SK-N-SH (cell line): Measurements from ENCODE around the gene SPATA21. TPM values are rescaled to one million over a fixed set of nuclear protein-coding genes. Genes with fewer than 3 reads are reported as not detected.

Experiments
- CTCF ChIA-PET: fragments of 300-600, 350-600 bp; formaldehyde crosslinking; extraction: SDS; loops from one replicate; lab custom pipeline; 2021; lab: Yijun Ruan, JAX
- POLR2A ChIA-PET: fragments of 350-600 bp; sonication (Branson Sonifier 250); formaldehyde crosslinking; extraction: SDS; loops from one replicate; lab custom pipeline; 2020; ENCODE audit warnings: antibody characterized with exemption, inconsistent platforms; lab: Yijun Ruan, JAX
- DNase-seq: peaks from one replicate; pipeline ENCODE4 v3.0.0; 2012
- H2AFZ ChIP-seq: fragments of 200-600 bp; sonication (generic); 2 replicates; pipeline ENCODE4 v1.8.1; 2016; ENCODE audit warnings: antibody characterized with exemption, mild to moderate bottlenecking, low read depth
- H3F3A ChIP-seq: fragments of 200-600 bp; sonication (generic); replicated peaks from 2 replicates; pipeline ENCODE3; 2016; ENCODE audit warnings: antibody characterized with exemption, mild to moderate bottlenecking; ENCODE audit not compliant: insufficient read depth
- H3K27ac ChIP-seq, 2 experiments: fragments of 200-500 bp in 1 of 2; fragments of 200-600 bp in 1 of 2; sonication (Bioruptor generic) in 1 of 2; sonication (generic), shearing (Covaris generic) in 1 of 2; 2 replicates each; pipeline versions ENCODE4 v1.5.1 to v1.6.1; 2014 to 2016; ENCODE audit warnings: low read depth in 2 of 2, inconsistent platforms in 1 of 2, low read length in 1 of 2, mild to moderate bottlenecking in 1 of 2, mixed read lengths in 1 of 2
- H3K27me3 ChIP-seq: fragments of 200-600 bp; sonication (generic), shearing (Covaris generic); 2 replicates; pipeline ENCODE4 v1.6.1; 2016; ENCODE audit warnings: mixed run types; ENCODE audit not compliant: insufficient read depth
- H3K36me3 ChIP-seq, 2 experiments: fragments of 200-500 bp in 1 of 2; fragments of 200-600 bp in 1 of 2; sonication (Bioruptor generic) in 1 of 2; sonication (generic) in 1 of 2; replicated peaks in 1 of 2; 2 replicates each; pipeline versions ENCODE3 to v1.5.1; 2014 to 2016; ENCODE audit warnings: low read length in 1 of 2, mild to moderate bottlenecking in 1 of 2; ENCODE audit not compliant: insufficient read depth in 2 of 2, control insufficient read depth in 1 of 2
- H3K4me1 ChIP-seq, 2 experiments: fragments of 200-500 bp in 1 of 2; fragments of 200-600 bp in 1 of 2; sonication (Bioruptor generic) in 1 of 2; sonication (generic), shearing (Covaris generic) in 1 of 2; 2 replicates each; pipeline versions ENCODE4 v1.5.1 to v1.6.1; 2014 to 2016; ENCODE audit warnings: low read depth in 1 of 2, low read length in 1 of 2, mixed run types in 1 of 2; ENCODE audit not compliant: insufficient read depth in 2 of 2, control insufficient read depth in 1 of 2
- H3K4me2 ChIP-seq: fragments of 200-600 bp; sonication (generic), shearing (Covaris generic); 2 replicates; pipeline ENCODE4 v1.6.1; 2017; ENCODE audit warnings: mixed run types
- H3K4me3 ChIP-seq, 2 experiments: fragments of 200-500 bp in 1 of 2; fragments of 200-600 bp in 1 of 2; sonication (Bioruptor generic) in 1 of 2; sonication (generic), shearing (Covaris generic) in 1 of 2; 2 replicates each; pipeline versions ENCODE4 v1.5.1 to v1.8.1; 2014 to 2016; ENCODE audit warnings: low read depth in 2 of 2, inconsistent platforms in 1 of 2, low read length in 1 of 2, mild to moderate bottlenecking in 1 of 2, mixed read lengths in 1 of 2, moderate library complexity in 1 of 2
- H3K79me2 ChIP-seq: fragments of 200-600 bp; sonication (generic); 2 replicates; pipeline ENCODE4 v1.8.1; 2017; ENCODE audit warnings: mild to moderate bottlenecking; ENCODE audit not compliant: insufficient read depth
- H3K9ac ChIP-seq: fragments of 200-600 bp; sonication (generic); 2 replicates; pipeline ENCODE4 v1.6.1; 2017; ENCODE audit warnings: mixed run types
- H3K9me2 ChIP-seq: fragments of 200-600 bp; sonication (generic); 2 replicates; pipeline ENCODE4 v1.6.1; 2017; ENCODE audit warnings: mixed run types
- H3K9me3 ChIP-seq: fragments of 200-600 bp; sonication (generic); 2 replicates; pipeline ENCODE4 v1.6.1; 2017; ENCODE audit warnings: mixed run types, mild to moderate bottlenecking, moderate library complexity
- H4K20me1 ChIP-seq: fragments of 200-600 bp; sonication (generic); 2 replicates; pipeline ENCODE4 v1.6.1; 2017; ENCODE audit warnings: mild to moderate bottlenecking, mixed run types; ENCODE audit not compliant: insufficient read depth
- CHD2 ChIP-seq: fragments of 150-350 bp; IDR thresholded peaks from 2 replicates; pipeline ENCODE4 v1.6.1; 2018; ENCODE audit warnings: low read length; ENCODE audit not compliant: partially characterized antibody
- ELF1 ChIP-seq: IDR thresholded peaks from 2 replicates; pipeline ENCODE4 v1.4.0; 2012
- EP300 ChIP-seq, 2 experiments: IDR thresholded peaks; 2 replicates each; pipeline versions ENCODE4 v1.4.0 to v1.6.1; 2012; ENCODE audit warnings: borderline replicate concordance in 1 of 2, low read depth in 1 of 2, low read length in 1 of 2
- FOSL2 ChIP-seq: IDR thresholded peaks from 2 replicates; pipeline ENCODE4 v1.4.0; 2012; ENCODE audit warnings: low read depth, mild to moderate bottlenecking, moderate library complexity, borderline replicate concordance
- FOXJ3 ChIP-seq: sonication (generic); formaldehyde crosslinking; IDR thresholded peaks from 2 replicates; pipeline ENCODE4 v1.5.1; 2020; ENCODE audit warnings: mild to moderate bottlenecking, missing genetic modification reagents
- FOXM1 ChIP-seq: IDR thresholded peaks from 2 replicates; pipeline ENCODE4 v1.4.0; 2012; ENCODE audit warnings: low read depth, mild to moderate bottlenecking
- GATA2 ChIP-seq: sonication (generic); formaldehyde crosslinking; IDR thresholded peaks from 2 replicates; pipeline ENCODE4 v1.5.0; 2020; ENCODE audit warnings: mild to moderate bottlenecking, missing genetic modification reagents
- IRF3 ChIP-seq: fragments of 150-350 bp; IDR thresholded peaks from 2 replicates; pipeline ENCODE4 v1.6.1; 2016; ENCODE audit warnings: mild to moderate bottlenecking, low read depth, low read length
- JUND ChIP-seq: IDR thresholded peaks from 2 replicates; pipeline ENCODE4 v1.4.0; 2012
- MAX ChIP-seq: IDR thresholded peaks from 2 replicates; pipeline ENCODE4 v1.4.0; 2012; ENCODE audit warnings: low read depth
- NRF1 ChIP-seq: IDR thresholded peaks from 2 replicates; pipeline ENCODE4 v1.6.1; 2012; ENCODE audit warnings: low read depth, mild to moderate bottlenecking, low read length
- PBX3 ChIP-seq: IDR thresholded peaks from 2 replicates; pipeline ENCODE4; 2012
- POLR2AphosphoS5 ChIP-seq: IDR thresholded peaks from 2 replicates; pipeline ENCODE4 v1.6.1; 2012; ENCODE audit warnings: low read depth, low read length
- RAD21 ChIP-seq: IDR thresholded peaks from 2 replicates; pipeline ENCODE4 v1.6.1; 2012; ENCODE audit warnings: mild to moderate bottlenecking, low read length
- RCOR1 ChIP-seq: fragments of 150-350 bp; IDR thresholded peaks from 2 replicates; pipeline ENCODE4 v1.6.1; 2017; ENCODE audit warnings: antibody characterized with exemption, low read length
- RFX5 ChIP-seq: IDR thresholded peaks from 2 replicates; pipeline ENCODE4 v1.6.1; 2012; ENCODE audit warnings: mild to moderate bottlenecking, improper control_type of control experiment, low read length
- RXRA ChIP-seq: IDR thresholded peaks from 2 replicates; pipeline ENCODE4 v1.4.0; 2012; ENCODE audit warnings: low read depth, mild to moderate bottlenecking, borderline replicate concordance
- SIN3A ChIP-seq: IDR thresholded peaks from 2 replicates; pipeline ENCODE4 v1.6.1; 2012; ENCODE audit warnings: low read depth, mild to moderate bottlenecking, low read length, moderate library complexity, borderline replicate concordance
- SMC3 ChIP-seq: IDR thresholded peaks from 2 replicates; pipeline ENCODE4 v1.6.1; 2012; ENCODE audit warnings: low read depth, low read length, improper control_type of control experiment
- TAF1 ChIP-seq: IDR thresholded peaks from 2 replicates; pipeline ENCODE4 v1.6.1; 2012; ENCODE audit warnings: low read depth, mild to moderate bottlenecking, low read length, moderate library complexity, borderline replicate concordance
- TEAD4 ChIP-seq: IDR thresholded peaks from 2 replicates; pipeline ENCODE4 v1.4.0; 2012; ENCODE audit warnings: mild to moderate bottlenecking, borderline replicate concordance; ENCODE audit not compliant: insufficient read depth
- USF1 ChIP-seq: IDR thresholded peaks from 2 replicates; pipeline ENCODE4 v1.4.0; 2012; ENCODE audit warnings: low read depth, borderline replicate concordance
- USF2 ChIP-seq: fragments of 150-350 bp; IDR thresholded peaks from 2 replicates; pipeline ENCODE4 v1.6.1; 2017; ENCODE audit warnings: antibody characterized with exemption, low read length, low read depth, borderline replicate concordance
- YY1 ChIP-seq: IDR thresholded peaks from 2 replicates; pipeline ENCODE4 v1.4.0; 2012; ENCODE audit warnings: low read depth, mild to moderate bottlenecking
- ZBTB33 ChIP-seq: IDR thresholded peaks from 2 replicates; pipeline ENCODE4 v1.4.0; 2012; ENCODE audit warnings: low read depth, borderline replicate concordance
- WGBS: methylation state at CpG from one replicate; pipeline ENCODE4 v1.1.6; 2017; ENCODE audit warnings: low lambda C conversion rate; 5-methylcytosine and 5-hydroxymethylcytosine counted together
- polyA plus RNA-seq, 3 experiments: library from polyadenylated mRNA; depleted of rRNA; stranded (reverse); fragments of >200 nt; gene quantifications; 2 replicates each; pipeline ENCODE4 v1.2.3, GENCODE V29; 2012

SPATA21 gene
- polyA plus RNA-seq, 1 of the 3 experiments (the other 2 are of a cell fraction), result 0.10 TPM

- Histone ChIP-seq H3K4me1 (peaks cover 10 to 44% of the 10 kb centered on the region in 2 experiments; a peak in 3 of 4 replicates), H3F3A (peaks cover 38% of the 10 kb centered on the region), H3K4me3 (peak overlapping the region in 1 of 2 experiments; percentile 18; a peak in 1 of 4 replicates), H4K20me1 (peaks cover 83% of the 10 kb centered on the region), H3K4me2 (peak overlapping the region; percentile 69), H3K9ac (peak overlapping the region; percentile 31; the same call in 1 of the 2 replicates), H3K9me3 (no peaks in the 10 kb centered on the region), H3K9me2 (no peaks in the 10 kb centered on the region), H2AFZ (no peak overlapping the region), H3K79me2 (peaks cover 100% of the 10 kb centered on the region), H3K36me3 (peaks cover 2 to 5% of the 10 kb centered on the region in 2 experiments), H3K27me3 (no peaks in the 10 kb centered on the region), H3K27ac (peak overlapping the region; percentile 70 to 84)
- WGBS, result 53% methylated on average over 15 of the region's 15 CpGs
- DNase-seq, result no peak
- ChIA-PET POLR2A (interaction anchor here (1.1 kb wide), 1 partner anchor 9 kb away, joined by 3 read pairs; the partner anchor contains the start of gene SZRD1), CTCF (interaction anchor here (0.9 to 1.4 kb wide), 5 partner anchors 11 to 576 kb away, joined by 3 read pairs; no protein-coding TSS in a partner anchor)
- TF ChIP-seq ELF1, result no peak
- no peak for TF ChIP-seq MAX
- TF ChIP-seq CHD2, result no peak
- TF ChIP-seq ZBTB33, result no peak
- no peak; a peak in 1 of 4 replicates for TF ChIP-seq EP300 (IDR thresholded peaks at IDR 0.05; ENCODE audit: borderline replicate concordance in 1 of 2, low read depth in 1 of 2, low read length in 1 of 2)
- TF ChIP-seq SMC3, result no peak
- TF ChIP-seq FOXM1, result no peak
- no peak for TF ChIP-seq RCOR1
- TF ChIP-seq USF2, result no peak
- TF ChIP-seq RAD21, result no peak
- TF ChIP-seq TAF1, result no peak; the same call in 1 of the 2 replicates
- peak; percentile 43 for TF ChIP-seq PBX3
- TF ChIP-seq JUND, result peak; percentile 43
- 0 out of 2 replicates have a peak, but pooled peaks have one; percentile 34 for TF ChIP-seq POLR2AphosphoS5
- TF ChIP-seq SIN3A, result no peak
- TF ChIP-seq NRF1, result no peak
- TF ChIP-seq FOXJ3 (CRISPR knock-in tag), result no peak
- TF ChIP-seq RXRA, result peak; percentile 85; the same call in 1 of the 2 replicates
- no peak for TF ChIP-seq RFX5
- TF ChIP-seq TEAD4, result peak; percentile 63; the same call in 1 of the 2 replicates
- TF ChIP-seq IRF3, result no peak
- no peak for TF ChIP-seq YY1
- no peak; the same call in 1 of the 2 replicates for TF ChIP-seq FOSL2
- TF ChIP-seq GATA2 (CRISPR knock-in tag), result no peak
- no peak for TF ChIP-seq USF1
These were observed 61.5 kb downstream of the SPATA21 start for GRCh38 chr1:16375521-16376340.
